Tibial artery (tissue), 4 donors: ENCODE measurements around the gene ARGLU1.

ENCODE experiments used
- DNase-seq, 2 donors: peaks; one replicate each; pipeline ENCODE4 v3.0.0-alpha.2; 2019
- H3K27ac ChIP-seq, 2 donors: fragments of 200-600 bp; sonication (generic) in 1 of 2; 1 replicate in 1 of 2; 2 replicates in 1 of 2; pipeline ENCODE4 v1.5.1; 2018 to 2019; ENCODE audit warnings: mild to moderate bottlenecking in 1 of 2
- H3K27me3 ChIP-seq, 2 donors: fragments of 200-600 bp; sonication (generic) in 1 of 2; one replicate each; pipeline versions ENCODE4 v1.5.1 to v1.6.0; 2016 to 2019
- H3K36me3 ChIP-seq, 3 donors: fragments of 200-600 bp; sonication (generic) in 2 of 3; one replicate each; pipeline ENCODE4 v1.5.1; 2016 to 2019; ENCODE audit warnings: mild to moderate bottlenecking in 2 of 3
- H3K4me1 ChIP-seq, 4 donors: fragments of 200-600 bp; sonication (generic) in 2 of 4; 1 replicate in 3 of 4; 2 replicates in 1 of 4; pipeline ENCODE4 v1.5.1; 2016 to 2019
- H3K4me3 ChIP-seq, 2 donors: fragments of 200-600 bp; sonication (generic) in 1 of 2; 1 replicate in 1 of 2; 2 replicates in 1 of 2; pipeline ENCODE4 v1.5.1; 2018 to 2019; ENCODE audit warnings: mild to moderate bottlenecking in 2 of 2
- H3K9me3 ChIP-seq, 3 donors: fragments of 200-600 bp; sonication (generic) in 1 of 3; one replicate each; pipeline ENCODE4 v1.5.1; 2016 to 2019
- intact Hi-C: fragments of 100-400 bp; cut with DNase I; formaldehyde crosslinking; loops from one replicate; pipeline ENCODE4 v1.15.0; 2023; ENCODE audit warnings: low total_unique reads
- TF ChIP-seq, protein P1 (sequence below), 2 experiments: fragments of 200-600 bp in 1 of 2; fragments of 450-650 bp in 1 of 2; IDR thresholded peaks; one replicate each; pipeline ENCODE4 v1.5.1; 2017 to 2019; ENCODE audit warnings: antibody characterized with exemption in 2 of 2, mild to moderate bottlenecking in 1 of 2, moderate library complexity in 1 of 2

ARGLU1 gene

DNA sequence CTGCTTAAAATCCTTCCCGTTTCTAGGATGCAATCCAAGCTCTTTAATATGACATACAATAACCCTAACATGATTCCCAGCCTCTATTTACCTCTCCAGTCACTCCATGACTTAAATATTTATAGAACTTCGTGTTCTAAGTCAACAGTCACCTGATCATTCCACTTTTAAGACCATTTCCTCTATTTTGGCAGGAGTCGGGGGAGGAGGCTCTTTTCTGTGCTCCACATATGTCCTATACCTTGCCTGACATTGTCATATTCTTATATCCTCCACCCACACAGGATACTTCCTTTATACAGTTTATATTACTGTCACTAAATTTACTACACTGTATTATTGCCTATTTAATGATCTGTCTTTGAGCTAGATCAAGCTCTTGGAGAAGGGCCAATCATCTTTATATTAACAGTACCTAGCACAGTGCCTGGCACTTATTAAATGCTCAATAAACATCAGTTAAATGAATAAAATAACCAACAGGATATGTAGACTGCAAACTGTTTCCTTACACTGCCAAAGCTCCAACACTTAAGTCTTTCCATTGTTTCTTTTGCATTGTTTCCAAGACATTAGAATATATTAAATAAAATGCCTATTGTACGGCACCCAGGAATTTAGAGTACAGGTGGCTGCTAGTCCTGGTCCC, 2.7 kb downstream of the ARGLU1 start:
- TF ChIP-seq, protein P1, sequence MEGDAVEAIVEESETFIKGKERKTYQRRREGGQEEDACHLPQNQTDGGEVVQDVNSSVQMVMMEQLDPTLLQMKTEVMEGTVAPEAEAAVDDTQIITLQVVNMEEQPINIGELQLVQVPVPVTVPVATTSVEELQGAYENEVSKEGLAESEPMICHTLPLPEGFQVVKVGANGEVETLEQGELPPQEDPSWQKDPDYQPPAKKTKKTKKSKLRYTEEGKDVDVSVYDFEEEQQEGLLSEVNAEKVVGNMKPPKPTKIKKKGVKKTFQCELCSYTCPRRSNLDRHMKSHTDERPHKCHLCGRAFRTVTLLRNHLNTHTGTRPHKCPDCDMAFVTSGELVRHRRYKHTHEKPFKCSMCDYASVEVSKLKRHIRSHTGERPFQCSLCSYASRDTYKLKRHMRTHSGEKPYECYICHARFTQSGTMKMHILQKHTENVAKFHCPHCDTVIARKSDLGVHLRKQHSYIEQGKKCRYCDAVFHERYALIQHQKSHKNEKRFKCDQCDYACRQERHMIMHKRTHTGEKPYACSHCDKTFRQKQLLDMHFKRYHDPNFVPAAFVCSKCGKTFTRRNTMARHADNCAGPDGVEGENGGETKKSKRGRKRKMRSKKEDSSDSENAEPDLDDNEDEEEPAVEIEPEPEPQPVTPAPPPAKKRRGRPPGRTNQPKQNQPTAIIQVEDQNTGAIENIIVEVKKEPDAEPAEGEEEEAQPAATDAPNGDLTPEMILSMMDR (IDR thresholded peaks at IDR 0.05): no peak
- intact Hi-C loops: loop anchor here (2.0 to 10.0 kb wide), 4 partner anchors 50 to 1650 kb away; partner anchors contain the start of genes ABHD13 and LIG4
- no peaks in the 10 kb centered on the region for H3K27me3 ChIP-seq
- H3K9me3 ChIP-seq: no peaks in the 10 kb centered on the region
- no peak for DNase-seq
- peaks cover 0 to 66% (median 41%) of the 10 kb centered on the region in 4 donors for H3K4me1 ChIP-seq
- peak overlapping the region; percentile 84 to 97 for H3K4me3 ChIP-seq
- H3K27ac ChIP-seq: peak overlapping the region in 1 of 2 donors; percentile 98
- H3K36me3 ChIP-seq: no peaks in the 10 kb centered on the region

DNA sequence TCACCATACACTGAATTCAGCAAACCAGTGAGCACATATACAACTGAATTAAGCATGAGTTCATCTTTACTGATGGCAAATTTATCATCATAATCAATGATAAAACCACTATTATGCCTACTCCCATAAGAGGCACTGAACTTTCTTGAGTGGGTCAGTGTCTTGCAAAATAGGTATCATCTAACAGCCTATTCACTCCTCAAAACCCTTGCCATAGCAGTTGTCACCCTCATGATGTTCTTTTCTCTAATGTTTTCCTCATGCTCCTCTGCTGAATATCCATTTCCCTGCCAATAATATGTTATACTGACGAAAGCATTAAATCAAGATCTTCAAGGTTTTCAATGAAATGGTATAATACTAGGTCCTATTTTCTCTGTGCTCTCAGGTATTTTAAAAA, 5.6 kb downstream of the ARGLU1 start:
- Histone ChIP-seq H3K4me3 (no peak overlapping the region), H3K27ac (peak overlapping the region in 1 of 2 donors; percentile 17), H3K4me1 (peaks cover 0 to 87% (median 43%) of the 10 kb centered on the region in 4 donors), H3K36me3 (peaks cover 6 to 17% (median 13%) of the 10 kb centered on the region in 3 donors), H3K27me3 (no peaks in the 10 kb centered on the region), H3K9me3 (no peaks in the 10 kb centered on the region)
- TF ChIP-seq, protein P1 (IDR thresholded peaks at IDR 0.05): no peak
- intact Hi-C loops: loop anchor here (10.0 kb wide), 2 partner anchors 52 to 1652 kb away; partner anchors contain the start of genes ABHD13 and LIG4
- no peak for DNase-seq

DNA sequence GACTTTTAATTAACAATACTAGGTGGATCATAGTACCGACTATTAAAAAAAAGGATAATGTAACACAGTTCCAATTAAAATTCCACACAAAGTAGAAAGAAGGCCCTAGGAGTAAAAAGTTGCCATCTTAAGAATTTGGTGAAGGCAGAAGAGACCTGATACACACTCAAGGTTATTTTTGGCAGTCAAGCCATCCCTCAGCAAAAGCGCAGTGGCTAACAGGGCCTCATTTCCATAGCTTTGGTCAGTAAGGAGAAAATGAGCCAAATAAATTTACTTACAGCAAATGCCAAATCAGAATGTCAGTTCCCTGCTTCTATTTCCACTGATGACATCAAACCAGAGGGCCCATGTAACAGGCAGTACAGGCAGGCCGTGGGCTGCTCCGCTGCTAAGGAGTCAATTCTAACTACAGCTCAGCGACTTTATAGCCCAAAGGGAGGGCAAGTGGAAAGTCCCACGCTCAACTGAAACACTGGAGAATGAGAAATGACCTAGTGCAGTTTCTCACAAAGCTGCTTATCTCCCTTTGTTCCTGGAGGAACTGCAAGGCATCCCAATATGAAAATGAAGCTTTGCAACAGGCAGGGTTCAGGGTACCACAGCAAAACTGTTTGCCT, 6.3 kb downstream of the ARGLU1 start:
- TF ChIP-seq, protein P1 (IDR thresholded peaks at IDR 0.05): no peak
- no peak overlapping the region for H3K4me3 ChIP-seq
- peaks cover 12 to 22% (median 19%) of the 10 kb centered on the region in 3 donors for H3K36me3 ChIP-seq
- DNase-seq: no peak
- H3K27me3 ChIP-seq: no peaks in the 10 kb centered on the region
- H3K27ac ChIP-seq: peak overlapping the region; percentile 5 to 17
- H3K9me3 ChIP-seq: no peaks in the 10 kb centered on the region
- intact Hi-C loops: loop anchor here (10.0 kb wide), 2 partner anchors 53 to 1653 kb away; partner anchors contain the start of genes ABHD13 and LIG4
- H3K4me1 ChIP-seq: peaks cover 0 to 87% (median 43%) of the 10 kb centered on the region in 4 donors

DNA sequence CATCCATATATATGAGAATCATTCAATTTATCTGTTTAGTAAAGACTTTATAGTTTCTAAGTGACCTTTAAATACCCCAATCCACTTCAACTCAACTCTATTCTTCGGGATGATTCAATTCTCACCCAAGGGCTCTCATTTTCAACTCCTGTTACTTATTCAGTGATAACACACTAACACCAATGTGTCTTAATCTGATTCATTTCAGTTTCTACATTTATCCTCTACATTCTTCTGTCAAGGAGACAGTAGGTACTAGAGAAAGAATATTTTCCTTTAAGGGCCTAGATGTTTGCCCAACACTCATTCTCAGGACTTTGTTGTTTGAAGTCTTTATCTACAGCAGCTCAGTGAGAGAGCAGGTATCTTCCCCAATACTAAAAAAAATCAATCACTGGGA, 7.1 kb downstream of the ARGLU1 start:
- TF ChIP-seq, protein P1 (IDR thresholded peaks at IDR 0.05): no peak
- no peaks in the 10 kb centered on the region for H3K27me3 ChIP-seq
- H3K9me3 ChIP-seq: no peaks in the 10 kb centered on the region
- no peak overlapping the region for H3K4me3 ChIP-seq
- no peak for DNase-seq
- H3K4me1 ChIP-seq: peaks cover 0 to 89% (median 45%) of the 10 kb centered on the region in 4 donors
- no peak overlapping the region for H3K27ac ChIP-seq
- peaks cover 20 to 29% (median 26%) of the 10 kb centered on the region in 3 donors for H3K36me3 ChIP-seq
- intact Hi-C loops: loop anchor here (10.0 kb wide), 2 partner anchors 54 to 1654 kb away; partner anchors contain the start of genes ABHD13 and LIG4

DNA sequence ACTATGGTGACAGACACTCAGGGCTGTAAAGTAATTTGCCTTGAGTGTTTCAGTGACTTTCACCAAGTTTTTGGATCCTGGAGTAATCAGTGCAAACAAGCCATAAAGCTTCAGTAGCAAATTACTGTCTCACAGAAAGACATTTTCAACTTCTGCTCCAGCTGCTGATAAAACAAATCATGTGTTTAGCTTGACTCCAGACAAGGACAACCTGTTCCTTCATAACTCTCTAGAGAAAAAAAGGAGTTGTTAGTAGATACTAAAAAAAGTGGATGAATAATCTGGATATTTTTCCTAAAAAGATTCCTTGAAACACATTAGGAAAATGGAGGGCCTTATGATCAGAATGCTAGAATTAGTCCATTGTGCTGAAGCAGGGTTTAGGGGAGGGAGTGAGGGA, 9.4 kb downstream of the ARGLU1 start:
- Histone ChIP-seq H3K4me1 (peaks cover 0 to 73% (median 28%) of the 10 kb centered on the region in 4 donors), H3K9me3 (no peaks in the 10 kb centered on the region), H3K27me3 (no peaks in the 10 kb centered on the region), H3K27ac (peak overlapping the region in 1 of 2 donors; percentile 16), H3K4me3 (no peak overlapping the region), H3K36me3 (peaks cover 31 to 50% (median 47%) of the 10 kb centered on the region in 3 donors)
- TF ChIP-seq, protein P1 (IDR thresholded peaks at IDR 0.05): no peak
- intact Hi-C loops: no loop called here
- DNase-seq: no peak
